Endothelial cell (in vitro differentiated cells): Measurements from ENCODE around the gene CAMSAP1. TPM values are rescaled to one million over a fixed set of nuclear protein-coding genes. Genes with fewer than 3 reads are reported as not detected.
"Not testable (repeated sequence)": the region's sequence is repeated elsewhere in the genome, so short reads cannot be mapped to it uniquely, and the experiment has no call there.

ENCODE experiments used
- DNase-seq: peaks from one replicate; pipeline ENCODE4 v3.0.0; 2021; ENCODE audit warnings: low spot score
- H3K27ac Mint-ChIP-seq: one replicate; pipeline ENCODE4 v1.8.0; 2021; ENCODE audit warnings: mixed read lengths, inconsistent platforms; ENCODE audit not compliant: unreplicated experiment
- H3K27me3 Mint-ChIP-seq: one replicate; pipeline ENCODE4 v1.8.0; 2021; ENCODE audit warnings: mild to moderate bottlenecking, moderate library complexity, mixed read lengths, inconsistent platforms; ENCODE audit not compliant: unreplicated experiment
- H3K36me3 Mint-ChIP-seq: one replicate; pipeline ENCODE4 v1.8.0; 2021; ENCODE audit warnings: mild to moderate bottlenecking, low read depth, mixed read lengths, inconsistent platforms; ENCODE audit not compliant: unreplicated experiment
- H3K4me1 Mint-ChIP-seq: one replicate; pipeline ENCODE4 v1.8.0; 2021; ENCODE audit warnings: mild to moderate bottlenecking, mixed read lengths, inconsistent platforms; ENCODE audit not compliant: unreplicated experiment
- H3K4me3 Mint-ChIP-seq: one replicate; pipeline ENCODE4 v1.8.0; 2021; ENCODE audit warnings: mild to moderate bottlenecking, mixed read lengths, inconsistent platforms; ENCODE audit not compliant: unreplicated experiment
- H3K9me3 Mint-ChIP-seq: one replicate; pipeline ENCODE4 v1.8.0; 2021; ENCODE audit warnings: mixed read lengths, inconsistent platforms; ENCODE audit not compliant: unreplicated experiment
- CTCF ChIP-seq: fragments of 200-600 bp; sonication (generic); IDR thresholded peaks from one replicate; pipeline ENCODE4 v1.5.0; 2021; ENCODE audit warnings: antibody characterized with exemption; ENCODE audit not compliant: unreplicated experiment
- total RNA-seq: library from RNA; stranded (reverse); fragmentation: NEBNext Ultra II Directional; extraction: Animal tissue kit (Norgen Biotek cat#: 25700); gene quantifications from one replicate; pipeline ENCODE4 v1.2.1, GENCODE V29; 2021; ENCODE audit not compliant: unreplicated experiment

The CAMSAP1 gene
- total RNA-seq, 1 donor from 2014 or later, result 44.7 TPM

- peaks cover 72% of the 10 kb centered on the region for H3K36me3 Mint-ChIP-seq
Measured at GRCh38 chr9:135914921-135915320, 7.6 kb upstream of the CAMSAP1 start.

GRCh38 chr9:135911233-135911632 is 3.9 kb upstream of the CAMSAP1 start:
- not testable (repeated sequence) for H3K27me3 Mint-ChIP-seq, DNase-seq, H3K27ac Mint-ChIP-seq
- H3K9me3 Mint-ChIP-seq, result peaks cover 17% of the 10 kb centered on the region
- peaks cover 12% of the 10 kb centered on the region for H3K4me1 Mint-ChIP-seq
- peak overlapping the region; percentile 54 for H3K4me3 Mint-ChIP-seq
- peaks cover 67% of the 10 kb centered on the region for H3K36me3 Mint-ChIP-seq

More at GRCh38 chr9:135914921-135915320, 7.6 kb upstream of the CAMSAP1 start:
- Mint-ChIP-seq H3K27ac (no peak overlapping the region), H3K4me3 (peak overlapping the region; percentile 40), H3K27me3 (peaks cover 3% of the 10 kb centered on the region), H3K9me3 (peaks cover 32% of the 10 kb centered on the region), H3K4me1 (no peaks in the 10 kb centered on the region)
- no peak for TF ChIP-seq CTCF
- DNase-seq, result no peak

GRCh38 chr9:135910757-135911156 is 3.4 kb upstream of the CAMSAP1 start:
- Mint-ChIP-seq H3K36me3 (peaks cover 64% of the 10 kb centered on the region), H3K4me3 (peak overlapping the region; percentile 54), H3K27ac (no peak overlapping the region), H3K27me3 (peaks cover 9% of the 10 kb centered on the region), H3K9me3 (peaks cover 12% of the 10 kb centered on the region), H3K4me1 (peaks cover 15% of the 10 kb centered on the region)
- DNase-seq, result no peak
- TF ChIP-seq CTCF, result no peak

- H3K27ac Mint-ChIP-seq, result no peak overlapping the region
- peaks cover 59% of the 10 kb centered on the region for H3K36me3 Mint-ChIP-seq
- no peak for TF ChIP-seq CTCF
- H3K4me1 Mint-ChIP-seq, result peaks cover 20% of the 10 kb centered on the region
- no peak for DNase-seq
- H3K9me3 Mint-ChIP-seq, result peaks cover 10% of the 10 kb centered on the region
- H3K4me3 Mint-ChIP-seq, result peak overlapping the region; percentile 53
- peaks cover 9% of the 10 kb centered on the region for H3K27me3 Mint-ChIP-seq
Measured at GRCh38 chr9:135910216-135910615, 2.9 kb upstream of the CAMSAP1 start.

- Mint-ChIP-seq H3K4me1 (peaks cover 23% of the 10 kb centered on the region), H3K36me3 (peaks cover 54% of the 10 kb centered on the region), H3K27me3 (peaks cover 6% of the 10 kb centered on the region)
Measured at GRCh38 chr9:135909371-135909770, 2.0 kb upstream of the CAMSAP1 start.

More at GRCh38 chr9:135909371-135909770, 2.0 kb upstream of the CAMSAP1 start:
- Mint-ChIP-seq H3K9me3 (peaks cover 6% of the 10 kb centered on the region), H3K4me3 (peak overlapping the region; percentile 82), H3K27ac (no peak overlapping the region)
- DNase-seq, result no peak
- no peak for TF ChIP-seq CTCF
